Left cardiac atrium (tissue), 4 donors: ENCODE measurements around the gene PTBP1. TPM values are rescaled to one million over a fixed set of nuclear protein-coding genes. Genes with fewer than 3 reads are reported as not detected.

Source experiments
- ATAC-seq, 2 donors: fragments of 200-7000 bp; cut with Tn5 transposase; one replicate each; pipeline ENCODE4 v1.9.1; 2020; ENCODE audit warnings: mild to moderate bottlenecking in 2 of 2, moderate library complexity in 2 of 2
- DNase-seq: peaks from one replicate; pipeline ENCODE4 v3.0.0-alpha.2; 2020
- intact Hi-C, 2 donors: fragments of 100-400 bp; cut with DNase I; formaldehyde crosslinking; loops; one replicate each; pipeline versions ENCODE4 v1.14.1 to v1.15.1; 2022 to 2023
- total RNA-seq, 2 donors: library from RNA; stranded (reverse); fragmentation: NEBNext Ultra II Directional; extraction: Animal tissue kit (Norgen Biotek cat#: 25700); gene quantifications; one replicate each; pipeline ENCODE4 v1.2.1, GENCODE V29; 2021
- donor health status: DM: no; HTN: yes; CAD: no.
- donor health status: DM: no; HTN: yes; CAD: no; lungs with severe emphysema.
- donor health status: DM: yes; HTN: yes; CAD: no.
- donor health status: Dilated cardiomyopathy.

Gene PTBP1
- total RNA-seq, 2 donors from 2014 or later, result 90.1 to 131 TPM

DNA sequence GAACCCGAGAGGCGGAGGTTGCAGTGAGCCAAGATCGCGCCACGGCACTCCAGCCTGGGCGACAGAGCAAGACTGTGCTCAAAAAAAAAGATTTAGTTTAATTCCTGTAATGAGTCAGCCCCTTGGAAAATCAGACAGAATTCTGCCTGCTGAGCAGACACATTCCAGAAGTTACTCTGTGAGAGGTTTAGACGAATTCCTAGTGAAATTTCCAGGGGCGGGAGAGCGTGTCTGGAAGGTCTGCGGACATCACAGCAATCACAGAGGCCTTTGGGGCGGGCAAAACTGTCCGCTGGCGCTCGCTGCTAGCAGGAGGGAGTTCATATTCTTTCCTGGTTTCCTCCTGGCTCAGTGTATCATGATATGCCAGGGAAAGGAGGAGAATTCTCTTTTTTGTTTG is 28.8 kb upstream of the PTBP1 start:
- DNase-seq (no peak), ATAC-seq (peak; percentile 41 to 57)
- intact Hi-C loops, result loop anchor here (2.0 to 10.0 kb wide), 3 partner anchors 76 to 214 kb away; partner anchors contain the start of genes PRTN3 (in 1 of the 2) and WDR18 (in 1 of the 2)

DNA sequence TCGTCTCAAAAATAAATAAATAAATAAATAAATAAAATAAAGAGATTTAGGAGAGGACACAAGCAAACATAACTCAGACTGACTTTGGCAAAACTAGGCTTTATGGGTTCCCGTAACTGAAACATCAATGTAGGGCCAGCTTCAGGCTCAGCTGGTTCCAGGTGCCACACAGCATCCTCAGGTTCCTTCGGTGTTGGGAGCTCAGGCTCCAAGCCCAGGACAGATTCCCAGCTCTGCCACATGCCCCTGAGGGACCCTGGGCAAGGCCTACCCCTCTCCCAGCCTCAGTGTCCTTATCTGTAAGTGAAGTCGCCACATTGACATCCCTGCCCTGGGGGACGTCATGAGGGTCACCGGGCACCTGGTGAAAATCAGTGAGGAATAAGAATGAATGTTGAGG is 27.6 kb upstream of the PTBP1 start:
- ATAC-seq (no peak), DNase-seq (no peak)
- intact Hi-C loops, result loop anchor here (1.0 to 10.0 kb wide), 5 partner anchors 75 to 213 kb away; partner anchors contain the start of genes CFD (in 1 of the 2), ELANE (in 1 of the 2), PRTN3 (in 1 of the 2) and WDR18 (in 1 of the 2)

DNA sequence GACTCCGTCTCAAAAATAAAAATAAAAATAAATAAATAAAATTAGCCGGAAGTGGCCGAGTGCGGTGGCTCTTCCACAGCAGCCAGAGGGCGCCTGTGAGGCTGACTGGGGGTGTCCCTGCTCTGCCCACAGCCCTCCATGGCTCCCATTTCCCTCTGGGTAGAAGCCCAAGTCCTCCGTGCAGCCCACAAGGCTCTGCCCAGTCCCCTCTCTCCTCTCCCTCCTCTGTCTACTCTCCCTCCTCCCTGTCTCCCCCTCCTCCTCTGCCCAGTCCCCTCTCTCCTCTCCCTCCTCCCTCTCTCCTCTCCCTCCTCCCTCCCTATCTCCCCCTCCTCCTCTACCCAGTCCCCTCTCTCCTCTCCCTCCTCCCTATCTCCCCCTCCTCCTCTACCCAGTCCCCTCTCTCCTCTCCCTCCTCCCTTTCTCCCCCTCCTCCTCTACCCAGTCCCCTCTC is 25.9 kb upstream of the PTBP1 start:
- intact Hi-C loops, result loop anchor here in 1 of 2 donors (10.0 kb wide), 1 partner anchor 83 kb away; the partner anchor contains the start of genes CFD and ELANE
- ATAC-seq (peak; percentile 35 to 54), DNase-seq (no peak)

DNA sequence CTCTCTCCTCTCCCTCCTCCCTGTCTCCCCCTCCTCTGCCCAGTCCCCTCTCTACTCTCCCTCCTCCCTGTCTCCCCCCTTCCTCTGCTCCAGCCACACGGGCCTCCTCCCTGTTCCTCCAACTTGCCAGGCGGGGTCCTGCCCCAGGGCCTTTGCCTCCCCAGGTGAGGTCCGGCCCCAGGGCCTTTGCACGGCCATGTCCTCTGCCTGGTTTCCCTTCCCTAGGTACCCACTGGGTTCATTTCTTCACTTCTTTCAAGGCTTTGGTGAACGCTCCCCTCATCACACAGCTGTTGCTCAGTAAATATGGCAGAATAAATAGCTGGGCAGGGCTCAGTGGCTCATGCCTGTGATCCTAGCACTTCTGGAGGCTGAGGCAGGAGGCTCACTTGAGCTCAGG is 25.2 kb upstream of the PTBP1 start:
- intact Hi-C loops, result loop anchor here in 1 of 2 donors (10.0 kb wide), 1 partner anchor 83 kb away; the partner anchor contains the start of genes CFD and ELANE
- DNase-seq (no peak), ATAC-seq (no peak)

DNA sequence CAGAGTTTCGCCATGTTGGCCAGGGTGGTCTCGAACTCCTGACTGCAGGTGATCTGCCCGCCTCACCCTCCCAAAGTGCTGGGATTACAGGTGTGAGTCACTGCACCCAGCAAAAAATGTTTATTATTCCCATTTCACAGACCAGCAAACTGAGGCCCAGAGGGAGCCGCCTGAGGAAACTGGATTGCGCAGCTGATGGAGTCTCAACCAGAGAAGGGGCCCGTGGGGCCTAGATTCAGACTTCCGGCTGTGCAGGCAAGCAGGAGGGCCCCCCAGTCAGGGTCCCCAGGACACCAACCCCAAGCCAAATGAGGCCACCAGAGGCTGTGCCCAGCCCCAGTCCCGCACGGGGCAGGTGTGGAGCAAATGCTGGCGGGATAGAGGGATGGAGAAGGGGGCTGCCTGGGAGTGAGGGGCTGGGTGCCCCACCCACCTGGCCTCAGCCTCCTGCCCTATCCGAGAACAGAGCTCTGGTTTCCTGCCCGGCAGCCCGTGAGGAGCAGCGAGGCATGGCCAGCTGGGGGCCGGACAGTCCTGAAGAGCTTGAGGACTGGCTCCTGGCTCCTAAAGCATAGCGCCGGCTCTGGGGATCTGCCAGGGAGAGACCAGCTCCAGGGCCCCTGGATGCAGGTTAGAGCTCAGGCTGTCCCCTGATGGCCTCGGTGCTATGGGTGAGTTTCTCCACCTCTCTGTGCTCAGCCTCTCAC is 24.4 kb upstream of the PTBP1 start:
- ATAC-seq (no peak), DNase-seq (no peak)
- intact Hi-C loops, result loop anchor here in 1 of 2 donors (10.0 kb wide), 1 partner anchor 82 kb away; the partner anchor contains the start of genes CFD and ELANE

DNA sequence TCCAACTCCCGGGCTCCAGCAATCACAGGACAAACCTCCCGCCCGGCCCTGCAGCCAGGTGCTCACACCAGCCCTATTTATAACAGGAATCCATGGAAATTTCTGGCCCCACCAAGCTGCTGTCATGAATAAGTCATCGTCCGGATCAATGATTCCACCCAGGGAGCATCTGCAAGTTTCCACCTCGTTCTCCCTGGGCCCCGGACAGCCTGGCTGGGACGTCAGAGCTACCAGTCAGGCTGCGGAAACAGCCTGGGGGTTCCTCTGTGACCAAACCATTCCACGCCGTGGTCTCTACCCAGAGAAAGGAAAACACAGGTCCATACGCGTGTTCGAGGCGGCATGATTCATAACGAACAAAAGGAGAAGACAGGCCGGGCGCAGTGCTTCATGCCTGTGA is 20.7 kb upstream of the PTBP1 start:
- DNase-seq (no peak), ATAC-seq (no peak)
- intact Hi-C loops, result loop anchor here in 1 of 2 donors (10.0 kb wide), 1 partner anchor 78 kb away; the partner anchor contains the start of genes CFD and ELANE

DNA sequence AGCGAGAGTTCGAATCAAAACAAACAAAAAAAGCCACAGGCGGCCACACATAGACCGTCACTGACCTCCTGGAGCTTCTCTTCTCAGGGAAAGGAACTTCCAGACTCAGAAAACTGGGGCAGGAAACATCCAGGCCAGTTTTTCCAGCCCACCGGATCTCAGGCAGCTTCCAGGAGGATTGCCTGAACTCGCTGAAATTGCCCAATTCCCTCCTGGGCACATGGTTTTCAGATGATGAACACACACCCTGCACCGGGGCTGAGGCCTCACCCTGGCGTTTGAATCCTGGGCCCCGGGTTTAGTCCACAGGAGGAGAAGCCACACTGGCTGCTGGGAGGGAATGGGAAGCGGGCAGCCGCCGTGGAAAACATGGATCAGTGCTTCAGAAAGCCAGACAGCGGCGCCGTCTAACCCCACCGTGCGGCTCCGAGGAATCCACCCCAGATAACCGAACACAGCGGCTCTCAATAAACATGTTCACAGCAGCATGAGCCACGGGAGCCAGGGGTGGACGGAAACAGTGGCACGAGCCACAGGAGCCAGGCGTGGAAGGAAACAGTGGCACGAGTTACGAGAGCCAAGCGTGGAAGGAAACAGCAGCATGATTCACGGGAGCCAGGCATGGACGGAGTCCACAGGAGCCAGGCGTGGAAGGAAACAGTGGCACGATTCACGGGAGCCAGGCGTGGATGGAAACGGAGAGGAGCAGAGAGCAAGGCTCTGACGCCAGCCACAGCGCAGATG is 18.2 kb upstream of the PTBP1 start:
- DNase-seq (peak; percentile 75), ATAC-seq (peak; percentile 78 to 80)
- intact Hi-C loops, result loop anchor here in 1 of 2 donors (10.0 kb wide), 1 partner anchor 76 kb away; the partner anchor contains the start of genes CFD and ELANE

DNA sequence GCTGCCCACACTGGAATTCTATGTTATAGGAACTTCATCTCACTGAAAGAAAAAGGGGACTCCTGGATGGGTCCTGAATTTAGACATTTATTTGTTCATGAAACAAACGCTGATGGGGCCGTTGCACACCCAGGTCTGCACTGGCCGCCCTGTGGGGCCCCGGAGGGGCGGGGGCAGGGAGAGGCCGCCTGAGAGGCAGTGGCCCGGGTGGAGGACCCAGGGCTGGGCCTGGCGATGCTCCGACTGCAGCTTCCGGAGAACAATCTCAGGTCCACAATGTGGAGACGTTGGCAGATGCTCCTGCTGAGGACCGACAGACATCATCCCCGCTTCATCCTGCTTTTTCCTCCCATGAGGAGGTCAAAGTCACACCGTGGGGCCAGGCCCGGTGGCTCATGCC is 16.3 kb upstream of the PTBP1 start:
- ATAC-seq (no peak), DNase-seq (no peak)
- intact Hi-C loops, result no loop called here

DNA sequence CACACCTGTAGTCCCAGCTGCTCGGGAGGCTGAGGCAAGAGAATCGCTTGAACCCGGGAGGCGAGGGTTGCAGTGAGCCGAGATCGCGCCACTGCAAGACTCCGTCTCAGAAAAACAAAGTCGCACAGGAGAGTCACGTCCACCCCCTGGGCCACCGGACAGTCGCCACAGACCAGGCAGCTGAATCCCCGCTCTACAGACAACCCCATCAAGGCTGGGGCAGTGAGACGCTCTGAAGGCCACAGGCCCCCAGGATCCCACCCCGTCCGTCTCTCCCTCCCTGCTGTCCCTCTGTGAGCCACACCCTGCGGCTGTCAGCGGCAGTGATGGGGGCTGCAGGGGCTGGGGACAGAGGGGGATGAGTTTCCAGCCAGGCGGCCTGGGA is 15.5 kb upstream of the PTBP1 start:
- no peak for DNase-seq
- intact Hi-C loops, result no loop called here
- no peak for ATAC-seq

DNA sequence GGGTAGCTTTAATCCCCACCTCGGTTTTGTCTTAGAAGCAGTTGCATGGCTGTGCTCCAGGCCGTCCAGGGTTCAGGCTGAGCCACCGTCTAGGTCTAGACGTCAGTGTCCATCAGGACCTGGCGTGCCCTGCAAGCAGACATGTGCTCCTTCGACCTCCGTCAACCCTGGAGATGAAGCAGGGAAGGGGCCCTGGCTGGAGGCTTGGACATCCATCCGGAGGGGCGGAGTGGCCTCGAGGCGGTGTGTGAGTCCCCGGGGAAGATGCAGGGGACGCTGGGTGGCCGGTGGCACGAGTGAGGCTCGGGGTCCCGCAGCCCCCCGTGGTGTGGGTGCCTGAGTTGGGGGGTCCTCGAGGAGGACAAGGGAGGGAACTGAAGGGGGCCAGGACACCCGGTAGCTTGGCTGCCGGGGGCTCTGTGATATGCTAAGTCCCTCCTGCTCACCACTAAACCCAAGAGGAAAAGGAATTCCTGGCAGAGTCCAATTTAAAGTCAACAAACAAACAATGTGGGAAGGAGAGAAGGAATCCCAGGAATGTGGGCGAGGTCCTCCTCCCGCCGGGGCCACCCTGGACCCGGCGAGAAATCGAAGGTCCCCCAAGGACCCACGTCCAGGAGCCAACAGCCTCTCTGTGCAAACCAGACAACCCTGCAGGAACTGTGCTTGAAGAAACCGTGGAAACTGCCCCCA is 14.9 kb upstream of the PTBP1 start:
- intact Hi-C loops, result no loop called here
- DNase-seq (no peak), ATAC-seq (peak; percentile 21 to 45)

DNA sequence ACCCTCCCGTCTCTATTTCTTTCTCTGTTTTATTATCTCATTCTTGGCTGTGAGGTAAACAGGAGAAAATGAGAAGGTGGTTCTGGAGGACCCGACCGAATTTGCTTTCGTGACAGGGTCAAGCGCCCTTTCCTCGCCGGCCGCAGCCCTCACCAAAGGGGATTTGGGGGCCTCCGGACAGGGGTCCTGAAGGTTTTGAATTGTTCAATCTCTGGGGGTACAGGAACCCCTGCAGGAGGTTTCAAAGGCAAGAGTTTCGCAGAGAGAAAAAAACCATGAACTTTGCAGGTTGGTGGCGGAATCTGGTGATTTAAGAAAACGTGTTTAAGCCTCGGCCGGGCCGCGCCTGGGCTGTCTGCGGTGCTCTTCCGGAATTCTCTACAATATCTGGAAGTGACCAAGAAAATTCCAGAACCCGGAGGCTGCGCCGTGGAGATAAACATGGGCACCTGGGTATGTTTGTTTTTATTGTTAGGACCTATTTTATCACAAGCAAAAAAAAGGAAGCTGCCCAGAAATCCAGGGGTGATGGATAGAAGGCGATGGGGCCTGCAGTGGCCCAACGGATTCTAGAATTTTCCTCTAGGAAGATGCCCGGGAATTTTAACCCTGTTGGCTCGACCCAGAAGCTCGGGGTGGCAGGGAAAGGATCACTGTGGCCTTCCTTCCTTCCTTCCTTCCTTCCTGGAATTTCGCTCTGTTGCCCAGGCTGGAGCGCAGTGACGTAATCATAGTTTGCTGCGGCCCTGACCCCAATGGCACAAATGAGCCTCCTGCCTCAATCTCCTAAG is 14.2 kb upstream of the PTBP1 start:
- intact Hi-C loops, result no loop called here
- DNase-seq, result peak; percentile 43
- ATAC-seq, result peak in 1 of 2 donors; percentile 48

DNA sequence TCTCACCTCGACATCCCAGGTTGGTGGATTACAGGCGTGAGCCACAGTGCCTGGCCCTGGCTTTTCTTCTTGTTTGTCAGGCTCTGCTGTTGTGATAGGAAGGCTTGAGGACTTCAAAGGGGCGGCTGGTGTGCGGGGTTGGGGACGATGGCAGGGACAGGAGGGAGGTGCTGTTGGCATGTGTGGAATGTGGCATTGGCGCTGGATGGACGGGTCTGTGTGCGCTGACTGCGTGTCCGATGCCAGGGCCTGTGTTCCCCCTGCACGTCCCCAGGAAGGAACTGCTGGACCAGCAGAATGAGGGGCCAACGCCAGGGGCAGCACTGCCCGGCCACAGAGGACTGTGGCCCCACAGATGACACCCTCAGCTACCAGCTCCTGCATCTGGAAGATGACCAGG is 12.7 kb upstream of the PTBP1 start:
- no peak for ATAC-seq
- intact Hi-C loops, result no loop called here
- no peak for DNase-seq

DNA sequence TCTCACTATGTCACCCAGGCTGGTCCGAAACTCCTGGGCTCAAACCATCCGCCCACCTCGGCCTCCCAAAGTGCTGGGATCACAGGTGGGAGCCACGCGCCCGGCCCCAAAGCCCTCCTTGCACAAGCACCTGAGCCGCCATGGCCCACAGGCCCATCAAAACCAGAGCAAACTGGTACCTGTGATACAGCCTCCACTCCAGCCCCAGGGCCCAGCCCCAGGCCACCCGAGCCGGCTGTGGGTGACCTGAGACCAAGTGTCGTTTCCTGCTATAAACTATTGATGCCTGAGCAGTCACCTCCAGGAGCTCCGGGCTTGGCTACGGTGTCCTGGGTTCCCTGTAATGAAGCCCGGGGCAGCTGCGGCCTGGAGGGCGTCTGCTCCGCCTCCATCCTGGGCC is 9.7 kb upstream of the PTBP1 start:
- no peak for ATAC-seq
- intact Hi-C loops, result no loop called here
- no peak for DNase-seq

DNA sequence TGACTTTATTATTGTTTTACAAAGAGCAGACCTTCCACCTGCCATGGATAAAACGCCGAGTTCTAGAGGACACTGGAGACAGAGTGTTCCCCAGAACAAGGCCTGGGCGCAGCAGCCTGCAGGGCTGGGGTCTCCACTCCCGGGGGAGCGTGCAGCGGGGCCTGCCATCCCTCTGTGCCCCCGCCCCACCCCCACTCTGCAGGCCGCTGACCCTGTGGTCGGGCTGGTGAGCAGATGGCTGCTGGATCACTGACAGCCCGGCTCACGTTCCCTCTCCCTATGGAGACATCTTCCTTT is 8.6 kb upstream of the PTBP1 start:
- no peak for ATAC-seq
- intact Hi-C loops, result no loop called here
- DNase-seq, result no peak

DNA sequence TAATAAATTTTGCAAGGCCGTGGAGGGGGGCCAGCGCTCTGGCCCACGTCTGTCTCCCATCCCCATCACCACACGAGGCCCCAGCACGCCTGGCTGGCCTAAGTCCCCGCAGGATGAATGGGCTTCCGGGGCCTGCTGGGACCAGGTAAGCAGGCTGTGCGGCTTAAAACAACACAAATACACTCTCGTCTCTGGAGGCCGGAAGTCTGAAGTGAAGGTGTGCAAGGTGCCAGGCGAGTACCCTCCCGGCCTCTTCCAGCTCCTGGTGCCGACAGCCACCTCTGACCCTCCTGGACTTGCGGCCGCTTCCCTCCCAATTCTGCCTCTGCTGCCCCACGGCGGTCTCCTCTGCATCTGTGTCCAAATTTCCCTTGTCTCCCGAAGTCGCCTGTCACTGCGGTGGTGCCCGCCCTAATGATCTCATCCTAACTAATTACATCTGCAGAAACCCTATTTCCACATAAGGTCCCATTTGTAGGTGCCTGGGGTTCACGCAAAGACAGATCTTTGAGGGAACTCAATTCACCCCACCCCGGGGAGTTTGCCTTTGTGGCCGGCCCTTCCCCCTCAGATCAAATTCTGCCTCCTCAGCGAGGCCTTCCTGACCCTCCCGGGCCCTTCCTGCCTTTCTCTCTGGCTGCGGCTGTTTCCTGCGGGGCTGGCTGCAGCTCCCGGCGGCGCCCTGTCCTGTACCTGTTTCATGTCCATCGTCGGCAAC is 8.1 kb upstream of the PTBP1 start:
- intact Hi-C loops, result no loop called here
- DNase-seq (peak; percentile 73), ATAC-seq (peak; percentile 42 to 67)

DNA sequence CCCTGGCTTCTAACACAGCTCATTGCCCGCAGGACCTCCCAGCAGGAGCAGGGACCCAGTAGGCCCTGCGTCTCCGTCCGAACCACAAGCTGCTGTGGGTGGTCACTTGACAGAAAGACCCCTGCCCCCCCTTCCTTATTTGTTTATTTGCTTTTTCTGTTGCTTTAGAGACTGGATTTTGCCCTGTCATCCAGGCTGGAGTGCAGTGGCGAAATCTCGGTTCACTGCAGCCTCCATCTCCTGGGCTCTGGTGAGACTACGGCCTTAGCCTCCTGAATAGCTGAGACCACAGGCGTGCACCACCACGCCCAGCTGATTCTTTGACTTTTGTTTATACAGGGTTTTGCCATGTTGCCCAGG is 7.6 kb upstream of the PTBP1 start:
- ATAC-seq (no peak), DNase-seq (no peak)
- intact Hi-C loops, result no loop called here

DNA sequence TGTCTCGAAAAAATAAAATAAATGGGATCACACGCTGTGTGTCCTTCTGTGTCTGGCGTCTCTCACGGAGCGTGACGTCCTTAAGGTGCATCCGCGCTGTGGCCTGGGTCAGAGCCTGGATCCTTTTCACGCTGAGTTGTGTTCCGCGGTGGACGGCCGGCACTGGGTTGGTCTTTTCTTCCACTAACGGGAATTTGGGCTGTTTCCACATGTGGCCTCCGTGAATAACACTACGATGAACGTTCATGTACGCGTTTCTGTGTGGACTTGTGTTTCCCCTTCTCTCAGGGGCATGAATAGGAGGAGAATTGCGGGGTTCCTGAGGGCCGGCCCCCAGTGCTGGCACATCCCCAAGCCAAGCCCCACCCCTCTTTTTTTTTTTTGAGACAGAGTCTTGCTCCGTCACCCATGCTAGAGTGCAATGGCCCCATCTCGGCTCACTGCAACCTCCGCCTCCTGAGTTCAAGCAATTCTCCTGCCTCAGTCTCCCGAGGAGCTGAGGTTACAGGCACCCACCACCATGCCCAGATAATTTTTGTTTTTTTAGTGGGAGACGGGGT is 6.2 kb upstream of the PTBP1 start:
- ATAC-seq, result no peak
- intact Hi-C loops, result no loop called here
- DNase-seq, result no peak
